ENCODE results near the gene CNTN3.

CNTN3 gene

GRCh38 chr3:74614107-74614967, at the start of gene CNTN3:
Gene CNTN3, minus strand, starts transcription at chr3:74614659. Its CDS starts 93,547 bp downstream, at chr3:74521112.
- peak; percentile 73 for DNase-seq

GRCh38 chr3:74663178-74663577, 48.7 kb upstream of the CNTN3 start:
- no peak for DNase-seq

GRCh38 chr3:74661672-74662071, 47.2 kb upstream of the CNTN3 start:
- DNase-seq = no peak

GRCh38 chr3:74651885-74652284, 37.4 kb upstream of the CNTN3 start:
- DNase-seq = no peak

- DNase-seq = peak; percentile 70
Observed at GRCh38 chr3:74651292-74651691, 36.8 kb upstream of the CNTN3 start.

- no peak for DNase-seq
Observed at GRCh38 chr3:74648107-74648506, 33.6 kb upstream of the CNTN3 start.

GRCh38 chr3:74646094-74646493, 31.6 kb upstream of the CNTN3 start:
- no peak for DNase-seq

GRCh38 chr3:74643636-74644035, 29.2 kb upstream of the CNTN3 start:
- DNase-seq = peak; percentile 64

- peak; percentile 44 for DNase-seq
Observed at GRCh38 chr3:74642876-74643275, 28.4 kb upstream of the CNTN3 start.

GRCh38 chr3:74640211-74640610, 25.8 kb upstream of the CNTN3 start:
- peak; percentile 45 for DNase-seq

GRCh38 chr3:74639681-74640080, 25.2 kb upstream of the CNTN3 start:
- peak; percentile 68 for DNase-seq

- DNase-seq = peak; percentile 80
Observed at GRCh38 chr3:74636981-74637380, 22.5 kb upstream of the CNTN3 start.

GRCh38 chr3:74633021-74633420, 18.6 kb upstream of the CNTN3 start:
- peak; percentile 93 for DNase-seq

GRCh38 chr3:74631351-74632140, 17.1 kb upstream of the CNTN3 start:
- DNase-seq = peak; percentile 79

GRCh38 chr3:74630602-74631001, 16.1 kb upstream of the CNTN3 start:
- peak; percentile 66 for DNase-seq

- DNase-seq = no peak
Observed at GRCh38 chr3:74626011-74626410, 11.6 kb upstream of the CNTN3 start.

- peak; percentile 88 for DNase-seq
Observed at GRCh38 chr3:74624301-74624700, 9.8 kb upstream of the CNTN3 start.

GRCh38 chr3:74623261-74623836, 8.9 kb upstream of the CNTN3 start:
- DNase-seq = no peak

- no peak for DNase-seq
Observed at GRCh38 chr3:74621581-74621980, 7.1 kb upstream of the CNTN3 start.

- DNase-seq = no peak
Observed at GRCh38 chr3:74617776-74618175, 3.3 kb upstream of the CNTN3 start.

- DNase-seq = no peak
Observed at GRCh38 chr3:74613521-74614106, 845 bp downstream of the CNTN3 start.

- peak; percentile 87 for DNase-seq
Observed at GRCh38 chr3:74613060-74613459, 1.4 kb downstream of the CNTN3 start.

- no peak for DNase-seq
Observed at GRCh38 chr3:74611206-74611605, 3.3 kb downstream of the CNTN3 start.
